Mesenchymal stem cell (in vitro differentiated cells and primary cell): ENCODE data around the gene CDC123.
A peak's percentile ranks its signal among the peaks of the same experiment; 100 is the strongest.
"Not testable (repeated sequence)": the region's sequence is repeated elsewhere in the genome, so short reads cannot be mapped to it uniquely, and the experiment has no call there.

Experiments
- DNase-seq: peaks from one replicate; pipeline ENCODE4 v3.0.0-alpha.2; 2013
- H2AFZ ChIP-seq: one replicate; pipeline ENCODE4 v1.6.1; 2013; ENCODE audit warnings: low read depth, mild to moderate bottlenecking, control low read depth, inconsistent platforms, low read length, moderate library complexity
- H2AK5ac ChIP-seq: 2 replicates; pipeline ENCODE4 v1.6.1; 2013; ENCODE audit warnings: low read length, moderate library complexity, mild to moderate bottlenecking, inconsistent platforms; ENCODE audit not compliant: severe bottlenecking
- H2BK120ac ChIP-seq: one replicate; pipeline ENCODE4 v1.6.1; 2013; ENCODE audit warnings: low read depth, mild to moderate bottlenecking, inconsistent platforms, low read length, moderate library complexity
- H2BK12ac ChIP-seq, 2 experiments: one replicate each; pipeline ENCODE4 v1.6.1; 2013; ENCODE audit warnings: inconsistent platforms in 2 of 2, low read length in 2 of 2, mild to moderate bottlenecking in 2 of 2, moderate library complexity in 2 of 2, control low read depth in 1 of 2
- H2BK15ac ChIP-seq: one replicate; pipeline ENCODE4 v1.6.1; 2013; ENCODE audit warnings: mild to moderate bottlenecking, low read depth, inconsistent platforms; ENCODE audit not compliant: poor library complexity, severe bottlenecking
- H2BK5ac ChIP-seq: 2 replicates; pipeline ENCODE4 v1.6.1; 2013; ENCODE audit warnings: low read depth, mild to moderate bottlenecking, low read length, control low read depth, inconsistent platforms; ENCODE audit not compliant: poor library complexity, severe bottlenecking
- H3K14ac ChIP-seq, 2 experiments: one replicate each; pipeline ENCODE4 v1.6.1; 2013; ENCODE audit warnings: inconsistent platforms in 2 of 2, low read length in 2 of 2, control low read depth in 1 of 2, mild to moderate bottlenecking in 1 of 2, moderate library complexity in 1 of 2
- H3K18ac ChIP-seq, 2 experiments: one replicate each; pipeline ENCODE4 v1.6.1; 2013; ENCODE audit warnings: inconsistent platforms in 2 of 2, low read length in 2 of 2, control low read depth in 1 of 2, low read depth in 1 of 2, mild to moderate bottlenecking in 1 of 2
- H3K23ac ChIP-seq, 2 experiments: one replicate each; pipeline ENCODE4 v1.6.1; 2013; ENCODE audit warnings: inconsistent platforms in 2 of 2, low read length in 2 of 2, mild to moderate bottlenecking in 2 of 2, moderate library complexity in 2 of 2, control low read depth in 1 of 2
- H3K27ac ChIP-seq: 2 replicates; pipeline ENCODE4 v1.5.1; 2013; ENCODE audit warnings: mild to moderate bottlenecking, moderate library complexity, low read length, control low read depth, inconsistent platforms; ENCODE audit not compliant: poor library complexity, severe bottlenecking
- H3K27me3 ChIP-seq, 2 experiments: 2 replicates each; pipeline versions ENCODE4 v1.6.1 to v1.7.0; 2013; ENCODE audit warnings: low read length in 2 of 2, mild to moderate bottlenecking in 2 of 2, moderate library complexity in 2 of 2, control low read depth in 1 of 2, inconsistent platforms in 1 of 2; ENCODE audit not compliant: control insufficient read depth in 1 of 2, insufficient read depth in 1 of 2
- H3K36me3 ChIP-seq, 2 experiments: 2 replicates each; pipeline versions ENCODE4 v1.6.1 to v1.7.0; 2013; ENCODE audit warnings: low read length in 2 of 2, control low read depth in 1 of 2, inconsistent platforms in 1 of 2, low read depth in 1 of 2, mild to moderate bottlenecking in 1 of 2; ENCODE audit not compliant: insufficient read depth in 2 of 2, control insufficient read depth in 1 of 2
- H3K4ac ChIP-seq, 2 experiments: one replicate each; pipeline ENCODE4 v1.6.1; 2013; ENCODE audit warnings: inconsistent platforms in 2 of 2, low read length in 2 of 2, mild to moderate bottlenecking in 2 of 2, moderate library complexity in 2 of 2, control low read depth in 1 of 2, low read depth in 1 of 2
- H3K4me1 ChIP-seq: 2 replicates; pipeline ENCODE4 v1.6.1; 2013; ENCODE audit warnings: low read depth, low read length, control low read depth; ENCODE audit not compliant: control insufficient read depth, insufficient read depth
- H3K4me2 ChIP-seq: 2 replicates; pipeline ENCODE4 v1.6.1; 2013; ENCODE audit warnings: low read length, mild to moderate bottlenecking, inconsistent platforms; ENCODE audit not compliant: poor library complexity, severe bottlenecking
- H3K4me3 ChIP-seq, 2 experiments: 2 replicates each; pipeline versions ENCODE4 v1.5.1 to v1.7.0; 2013; ENCODE audit warnings: low read length in 2 of 2, mild to moderate bottlenecking in 2 of 2, control low read depth in 1 of 2, low read depth in 1 of 2; ENCODE audit not compliant: insufficient read depth in 1 of 2
- H3K79me1 ChIP-seq: replicated peaks from 2 replicates; pipeline ENCODE4 v1.6.1; 2013; ENCODE audit warnings: mild to moderate bottlenecking, control low read depth, low read length, inconsistent platforms; ENCODE audit not compliant: poor library complexity, severe bottlenecking
- H3K9ac ChIP-seq: 2 replicates; pipeline ENCODE4 v1.7.0; 2013; ENCODE audit warnings: mild to moderate bottlenecking, low read length, moderate library complexity
- H3K9me3 ChIP-seq: 2 replicates; pipeline ENCODE4 v1.7.0; 2013; ENCODE audit warnings: mild to moderate bottlenecking, low read length; ENCODE audit not compliant: control insufficient read depth
- H4K8ac ChIP-seq: one replicate; pipeline ENCODE4 v1.6.1; 2013; ENCODE audit warnings: inconsistent platforms, mild to moderate bottlenecking, low read length, moderate library complexity
- H4K91ac ChIP-seq: one replicate; pipeline ENCODE4 v1.6.1; 2013; ENCODE audit warnings: mild to moderate bottlenecking, low read length, inconsistent platforms
- WGBS: methylation state at CpG from one replicate; pipeline ENCODE4 v1.1.7; 2013; ENCODE audit warnings: mixed read lengths; 5-methylcytosine and 5-hydroxymethylcytosine counted together

Gene CDC123

GRCh38 chr10:12279281-12279680, 83.3 kb downstream of the CDC123 start:
- Histone ChIP-seq H3K4me1 (no peaks in the 10 kb centered on the region), H3K4me3 (no peak overlapping the region), H3K9ac (no peak overlapping the region), H4K8ac (no peak overlapping the region), H2BK120ac (no peak overlapping the region), H3K4me2 (no peak overlapping the region), H2AFZ (no peak overlapping the region), H3K23ac (no peak overlapping the region), H3K36me3 (no peaks in the 10 kb centered on the region), H3K79me1 (no peaks in the 10 kb centered on the region), H2BK15ac (no peak overlapping the region), H3K18ac (no peak overlapping the region), H3K9me3 (no peaks in the 10 kb centered on the region), H3K4ac (no peak overlapping the region), H2BK5ac (no peak overlapping the region), H2AK5ac (no peak overlapping the region), H3K27me3 (no peaks in the 10 kb centered on the region), H4K91ac (no peak overlapping the region), H3K27ac (no peak overlapping the region), H2BK12ac (no peak overlapping the region), H3K14ac (no peak overlapping the region)
- peak; percentile 33 for DNase-seq
- 88% methylated on average over 10 of the region's 11 CpGs for WGBS

GRCh38 chr10:12287772-12288171, 91.8 kb downstream of the CDC123 start:
- H2AFZ ChIP-seq = no peak overlapping the region
- H3K4me1 ChIP-seq = no peaks in the 10 kb centered on the region
- no peak for DNase-seq
- no peak overlapping the region for H4K91ac ChIP-seq
- no peak overlapping the region for H3K23ac ChIP-seq
- no peak overlapping the region for H3K4me2 ChIP-seq
- WGBS = 97% methylated on average over 10 of the region's 10 CpGs
- H4K8ac ChIP-seq = no peak overlapping the region
- H3K18ac ChIP-seq = no peak overlapping the region
- H3K27me3 ChIP-seq = no peaks in the 10 kb centered on the region
- no peak overlapping the region for H3K14ac ChIP-seq
- H3K4me3 ChIP-seq = no peak overlapping the region
- H3K4ac ChIP-seq = no peak overlapping the region
- no peak overlapping the region for H3K9ac ChIP-seq
- H3K79me1 ChIP-seq = no peaks in the 10 kb centered on the region
- H3K27ac ChIP-seq = no peak overlapping the region
- H2BK120ac ChIP-seq = no peak overlapping the region
- no peak overlapping the region for H2BK15ac ChIP-seq
- no peak overlapping the region for H2AK5ac ChIP-seq
- no peaks in the 10 kb centered on the region for H3K9me3 ChIP-seq
- H3K36me3 ChIP-seq = no peaks in the 10 kb centered on the region
- no peak overlapping the region for H2BK12ac ChIP-seq
- H2BK5ac ChIP-seq = no peak overlapping the region

- H3K4me1 ChIP-seq, H3K4me3 ChIP-seq, H3K36me3 ChIP-seq, H3K14ac ChIP-seq, H4K8ac ChIP-seq, H3K27me3 ChIP-seq, H2BK120ac ChIP-seq, H2BK5ac ChIP-seq, DNase-seq, H3K9me3 ChIP-seq, H3K9ac ChIP-seq, H3K79me1 ChIP-seq, H4K91ac ChIP-seq, H3K4me2 ChIP-seq, H3K4ac ChIP-seq, H2AFZ ChIP-seq, H2BK12ac ChIP-seq, H3K18ac ChIP-seq, H2AK5ac ChIP-seq, H2BK15ac ChIP-seq, H3K23ac ChIP-seq, H3K27ac ChIP-seq: not testable (repeated sequence)
- 87% methylated on average over 3 of the region's 3 CpGs for WGBS
Measured at GRCh38 chr10:12297784-12298183, 101.8 kb downstream of the CDC123 start.

- no peak overlapping the region for H4K91ac ChIP-seq
- no peak overlapping the region for H3K14ac ChIP-seq
- peaks cover 5% of the 10 kb centered on the region for H3K9me3 ChIP-seq
- no peak overlapping the region for H3K18ac ChIP-seq
- no peaks in the 10 kb centered on the region for H3K4me1 ChIP-seq
- no peak overlapping the region for H4K8ac ChIP-seq
- H3K36me3 ChIP-seq = no peaks in the 10 kb centered on the region
- no peak overlapping the region for H2BK120ac ChIP-seq
- WGBS = 96% methylated on average over 13 of the region's 14 CpGs
- H3K27me3 ChIP-seq = no peaks in the 10 kb centered on the region
- H3K4me3 ChIP-seq = no peak overlapping the region
- H3K4ac ChIP-seq = no peak overlapping the region
- no peak overlapping the region for H2BK12ac ChIP-seq
- H2AK5ac ChIP-seq = no peak overlapping the region
- no peak for DNase-seq
- H3K23ac ChIP-seq = no peak overlapping the region
- no peaks in the 10 kb centered on the region for H3K79me1 ChIP-seq
- H2BK15ac ChIP-seq = no peak overlapping the region
- H2BK5ac ChIP-seq = no peak overlapping the region
- H2AFZ ChIP-seq = no peak overlapping the region
- no peak overlapping the region for H3K27ac ChIP-seq
- no peak overlapping the region for H3K9ac ChIP-seq
- no peak overlapping the region for H3K4me2 ChIP-seq
Measured at GRCh38 chr10:12299222-12299965, 103.4 kb downstream of the CDC123 start.
